ENCODE measurements around the gene PTPRS.

Gene PTPRS

DNA sequence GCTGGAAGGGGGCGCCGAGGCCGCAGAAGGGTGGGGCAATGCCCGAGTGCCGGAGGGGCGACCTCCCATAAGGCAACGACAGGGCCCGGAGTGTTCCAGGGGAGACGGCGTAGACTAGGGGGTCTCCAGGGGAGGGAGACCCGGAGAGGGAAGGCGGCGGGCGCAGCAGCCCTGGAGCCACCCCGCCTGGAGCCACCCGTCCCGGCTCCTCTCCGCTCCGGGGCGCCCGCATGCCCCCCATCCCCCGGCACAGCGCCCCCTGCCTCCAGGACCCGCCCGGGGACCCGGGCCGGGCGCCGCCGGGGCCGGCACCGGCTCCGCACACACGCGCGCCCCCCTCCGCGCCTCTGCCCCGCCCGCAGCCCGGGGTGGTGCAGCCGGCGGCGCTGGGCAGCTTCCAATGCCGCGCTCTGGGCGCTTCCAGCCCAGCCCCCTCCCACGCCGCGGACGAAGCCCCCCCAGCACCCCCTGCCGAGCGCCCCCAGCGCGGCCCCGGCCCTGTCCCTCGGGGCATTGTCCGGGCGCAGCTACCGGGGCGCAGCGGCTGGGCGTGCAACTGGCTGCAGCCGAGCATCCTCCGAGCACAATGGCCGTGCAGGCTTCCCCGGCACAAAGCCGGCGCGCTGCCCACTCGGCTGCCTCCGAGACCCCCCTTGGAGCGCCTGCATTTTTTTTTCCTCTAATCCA is 519 bp downstream of the PTPRS start:
- no peak for TF ChIP-seq TARDBP (IDR thresholded peaks at IDR 0.05)
- peak; percentile 61 for DNase-seq (ENCODE audit: extremely low spot score)
- POLR2A ChIA-PET = interaction anchor here (0.7 to 2.0 kb wide), 2 partner anchors 21 to 47 kb away, joined by 3 to 9 read pairs; no protein-coding TSS in a partner anchor
- CTCF ChIA-PET = interaction anchor here (1.0 kb wide), 1 partner anchor 13 kb away, joined by 3 read pairs; no protein-coding TSS in a partner anchor

DNA sequence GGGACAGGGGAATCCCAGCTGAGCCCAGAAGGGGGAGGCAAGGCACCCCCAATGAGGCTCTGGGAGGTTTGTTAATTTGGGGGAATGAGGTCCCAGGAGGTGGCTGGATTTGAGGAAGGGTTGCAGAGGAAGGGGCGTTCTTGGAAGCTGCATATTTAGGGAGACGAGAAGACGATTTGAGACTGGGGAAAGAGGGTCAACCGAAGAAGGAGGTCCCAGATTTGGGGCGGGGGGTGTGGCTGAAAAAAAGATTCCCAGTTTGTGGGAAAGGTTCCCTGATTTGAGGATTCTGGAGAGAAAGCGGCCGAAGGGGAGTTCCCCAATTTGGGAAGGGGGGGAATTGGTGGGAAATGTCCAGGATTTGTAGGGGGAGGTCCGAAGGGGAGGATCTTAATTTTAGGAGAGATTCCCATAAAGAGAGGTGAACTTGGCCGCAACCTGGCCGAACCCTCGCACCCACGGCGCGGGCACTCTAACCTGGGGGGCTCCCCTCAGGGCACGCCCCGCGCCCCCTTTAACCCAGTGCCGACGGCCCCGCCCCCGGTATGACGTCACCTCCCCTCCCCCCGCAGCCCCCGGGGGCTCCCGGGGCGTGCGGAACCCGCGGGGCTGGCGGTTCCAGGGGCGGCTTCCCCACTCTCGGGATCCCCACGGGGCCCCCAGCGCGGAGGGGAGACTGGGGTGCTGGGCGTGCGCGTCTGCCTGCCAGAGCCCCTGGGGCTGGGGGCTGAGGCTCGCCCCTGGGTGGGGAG is 1.2 kb downstream of the PTPRS start:
- no peak for DNase-seq (ENCODE audit: extremely low spot score)
- ChIA-PET CTCF (no interaction called here), POLR2A (interaction anchor here (2.0 kb wide), 1 partner anchor 46 kb away, joined by 9 read pairs; no protein-coding TSS in a partner anchor)
- TF ChIP-seq BHLHE40 (IDR thresholded peaks at IDR 0.05; ENCODE audit: borderline replicate concordance) = no peak
- no peak for TF ChIP-seq ELF4 (IDR thresholded peaks at IDR 0.05)
- TF ChIP-seq ZNF384 (IDR thresholded peaks at IDR 0.05) = no peak
- no peak for TF ChIP-seq HDGF (IDR thresholded peaks at IDR 0.05; ENCODE audit: borderline replicate concordance)
- peak; percentile 74; the same call in 1 of the 2 replicates for TF ChIP-seq FOXM1 (IDR thresholded peaks at IDR 0.05; ENCODE audit: borderline replicate concordance)
- TF ChIP-seq PKNOX1 (IDR thresholded peaks at IDR 0.05) = no peak
- no peak for TF ChIP-seq SP1 (IDR thresholded peaks at IDR 0.05)
- no peak for TF ChIP-seq CTBP1 (IDR thresholded peaks at IDR 0.05; ENCODE audit: borderline replicate concordance)

DNA sequence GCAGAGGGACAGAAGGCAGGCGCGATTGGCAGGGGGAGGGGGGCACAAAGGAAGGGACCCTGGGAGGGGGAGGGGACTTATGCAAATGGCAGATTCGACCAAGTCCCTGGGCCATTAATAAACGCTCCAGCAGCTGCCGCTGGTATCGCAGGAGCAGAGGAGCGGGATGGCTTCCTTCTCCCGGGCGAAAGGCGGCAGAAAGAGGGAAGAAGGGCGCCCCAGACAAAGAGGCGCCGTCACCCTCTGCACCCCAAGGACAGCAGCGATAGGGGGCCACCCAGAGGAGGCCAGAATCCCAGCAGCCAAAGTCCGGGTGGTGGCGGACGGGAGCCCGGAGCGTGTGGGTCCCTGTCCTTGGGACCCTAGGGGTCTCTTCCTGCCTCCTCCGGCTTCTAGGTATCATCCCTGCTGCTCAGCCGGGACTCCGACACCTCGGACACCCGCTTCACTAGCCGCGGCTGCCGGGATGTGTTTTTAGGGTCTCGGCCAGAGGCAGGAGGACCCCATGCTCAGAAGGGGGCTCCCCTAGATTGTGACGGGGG is 1.9 kb downstream of the PTPRS start:
- POLR2A ChIA-PET = interaction anchor here (0.6 kb wide), 1 partner anchor 497 kb away, joined by 3 read pairs; no protein-coding TSS in a partner anchor
- CTCF ChIA-PET = no interaction called here
- DNase-seq (ENCODE audit: extremely low spot score) = no peak
- no peak for TF ChIP-seq NFRKB (IDR thresholded peaks at IDR 0.05)
- TF ChIP-seq FOXM1 (IDR thresholded peaks at IDR 0.05; ENCODE audit: borderline replicate concordance) = no peak
- no peak for TF ChIP-seq FOXA1 (IDR thresholded peaks at IDR 0.05)
- no peak for TF ChIP-seq ARNT (IDR thresholded peaks at IDR 0.05)
- TF ChIP-seq HDGF (IDR thresholded peaks at IDR 0.05; ENCODE audit: borderline replicate concordance) = no peak

DNA sequence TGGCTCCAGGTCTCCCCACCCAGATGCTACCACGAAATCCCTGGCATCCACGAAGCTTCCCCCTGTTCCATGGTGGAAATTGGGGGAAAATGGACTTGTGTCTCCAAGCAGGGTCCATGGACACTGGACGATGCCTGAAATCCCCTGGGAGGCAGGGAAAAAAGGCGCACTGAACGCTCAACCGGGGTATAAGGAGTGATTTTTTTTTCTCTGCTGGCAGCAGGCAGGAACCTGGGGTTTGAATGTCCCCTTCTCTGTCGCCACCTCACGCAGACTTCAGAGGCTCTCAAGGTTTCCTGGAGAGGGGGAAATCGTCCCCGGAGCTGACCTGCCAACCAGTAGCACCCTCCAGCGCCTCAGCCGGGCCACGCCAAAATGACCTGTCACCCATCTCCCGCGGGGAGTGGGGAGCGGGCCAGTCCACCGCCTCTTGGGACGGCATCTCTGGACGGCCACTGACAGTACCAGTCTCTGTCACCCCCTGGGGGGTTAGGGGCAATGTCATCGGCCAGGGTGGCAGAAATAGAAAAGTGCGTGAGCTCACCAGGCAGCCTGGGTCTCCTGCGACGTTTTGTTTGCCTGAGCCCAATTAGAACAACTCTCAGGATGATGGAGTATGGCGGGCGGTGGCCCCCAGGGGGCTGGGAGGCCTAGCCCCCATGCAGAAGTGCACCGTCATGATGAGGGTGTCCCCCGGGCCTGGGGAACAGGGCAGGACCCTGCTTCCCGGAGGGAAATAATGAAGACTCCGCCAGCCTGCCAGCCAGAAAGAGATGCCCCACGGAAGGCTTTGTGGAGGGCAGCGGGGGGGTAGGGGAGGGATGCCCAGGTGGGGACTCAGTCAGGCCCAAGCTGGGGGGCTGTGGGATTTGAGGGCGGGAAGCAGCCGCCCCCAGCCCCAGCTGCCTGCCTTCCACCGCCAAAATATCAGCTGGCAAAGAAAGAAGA is 2.6 kb downstream of the PTPRS start:
- no peak for TF ChIP-seq CTBP1 (IDR thresholded peaks at IDR 0.05; ENCODE audit: borderline replicate concordance)
- TF ChIP-seq L3MBTL2 (conservative IDR thresholded peaks at IDR 0.05) = no peak
- TF ChIP-seq BHLHE40 (IDR thresholded peaks at IDR 0.05; ENCODE audit: borderline replicate concordance) = no peak
- TF ChIP-seq SP1 (IDR thresholded peaks at IDR 0.05) = no peak
- TF ChIP-seq LEF1 (IDR thresholded peaks at IDR 0.05; ENCODE audit: borderline replicate concordance) = no peak
- TF ChIP-seq FOXM1 (IDR thresholded peaks at IDR 0.05; ENCODE audit: borderline replicate concordance) = no peak
- POLR2A ChIA-PET = interaction anchor here (0.6 kb wide), 1 partner anchor 497 kb away, joined by 3 read pairs; no protein-coding TSS in a partner anchor
- no peak for DNase-seq (ENCODE audit: extremely low spot score)
- CTCF ChIA-PET = no interaction called here

DNA sequence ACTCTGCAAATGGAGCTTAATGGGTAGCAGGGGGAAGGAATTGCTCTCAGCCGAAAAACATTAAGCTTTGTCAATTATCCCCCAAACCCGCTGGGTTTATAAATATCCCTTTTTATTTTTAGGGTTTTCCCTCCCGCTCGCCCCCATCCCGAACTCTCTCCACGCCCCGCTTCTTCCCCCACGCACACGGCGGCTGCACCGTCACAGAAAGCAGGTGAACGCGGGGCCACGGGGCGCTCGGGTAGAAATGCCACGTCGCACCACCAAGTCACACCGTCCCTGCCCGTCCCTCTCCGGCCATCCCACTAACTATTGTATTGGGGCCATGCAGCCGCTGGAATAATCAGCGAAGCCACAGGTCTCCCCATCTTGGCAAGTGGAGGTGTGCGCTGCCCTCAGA is 3.5 kb downstream of the PTPRS start:
- TF ChIP-seq ZNF384 (IDR thresholded peaks at IDR 0.05) = no peak
- TF ChIP-seq FOXM1 (IDR thresholded peaks at IDR 0.05; ENCODE audit: borderline replicate concordance) = no peak
- no peak for TF ChIP-seq TARDBP (IDR thresholded peaks at IDR 0.05)
- no peak for TF ChIP-seq NFRKB (IDR thresholded peaks at IDR 0.05)
- TF ChIP-seq PKNOX1 (IDR thresholded peaks at IDR 0.05) = no peak
- no peak for TF ChIP-seq SP1 (IDR thresholded peaks at IDR 0.05)
- no peak for TF ChIP-seq L3MBTL2 (conservative IDR thresholded peaks at IDR 0.05)
- ChIA-PET CTCF (no interaction called here), POLR2A (no interaction called here)
- DNase-seq (ENCODE audit: extremely low spot score) = no peak

- TF ChIP-seq SUZ12 (IDR thresholded peaks at IDR 0.05) = no peak
- CTCF ChIA-PET = no interaction called here
- POLR2A ChIA-PET = no interaction called here
- DNase-seq (ENCODE audit: extremely low spot score) = no peak
Observed at GRCh38 chr19:5336195-5336965, 4.2 kb downstream of the PTPRS start.

Measured in HEK293T (cell line).